A549 (cell line): ENCODE measurements around the gene NAA60. TPM values are rescaled to one million over a fixed set of nuclear protein-coding genes. Genes with fewer than 3 reads are reported as not detected.

Experiments
- ATAC-seq, 2 experiments: fragments of 200-7000 bp in 1 of 2; fragments of >200 bp in 1 of 2; cut with Nextera tagmentation in 1 of 2; cut with Tn5 transposase in 1 of 2; 3 replicates each; pipeline versions ENCODE4 v1.8.0 to v1.9.1; 2018 to 2020; ENCODE audit warnings: mild to moderate bottlenecking in 1 of 2, moderate library complexity in 1 of 2
- CTCF ChIA-PET: fragments of 300-600 bp; sonication (Branson Sonifier 250); formaldehyde crosslinking; extraction: SDS; loops from one replicate; lab custom pipeline; 2021; ENCODE audit warnings: antibody characterized with exemption, inconsistent platforms; lab: Yijun Ruan, JAX
- POLR2A ChIA-PET: fragments of 350-600 bp; formaldehyde crosslinking; extraction: SDS; loops from one replicate; lab custom pipeline; 2021; ENCODE audit warnings: antibody characterized with exemption, inconsistent platforms; lab: Yijun Ruan, JAX
- DNase-seq, 2 experiments: peaks; one replicate each; pipeline versions ENCODE4 v3.0.0 to v3.0.0-alpha.2; 2011 to 2016; ENCODE audit warnings: low read depth in 1 of 2, low spot score in 1 of 2
- FAIRE-seq: peaks from 2 replicates; lab custom pipeline; 2011; peaks lifted over from hg19 to GRCh38; lab: Jason Lieb, UNC
- H3K27ac ChIP-seq, 2 experiments: fragments of >200 bp; sonication (Bioruptor Twin); formaldehyde crosslinking; 3 replicates each; pipeline ENCODE4 v1.5.1; 2016 to 2017
- H3K4me1 ChIP-seq: fragments of >200 bp; sonication (Bioruptor Twin); formaldehyde crosslinking; 3 replicates; pipeline ENCODE4 v1.6.1; 2016
- H3K4me2 ChIP-seq: fragments of >200 bp; sonication (Bioruptor Twin); formaldehyde crosslinking; 3 replicates; pipeline ENCODE4 v1.6.1; 2016
- H3K4me3 ChIP-seq: fragments of >200 bp; sonication (Bioruptor Twin); formaldehyde crosslinking; 3 replicates; pipeline ENCODE4 v1.5.1; 2016
- H3K9me3 ChIP-seq: fragments of >200 bp; sonication (Bioruptor Twin); formaldehyde crosslinking; 3 replicates; pipeline ENCODE4 v1.6.1; 2016
- BCL3 ChIP-seq: fragments of >200 bp; sonication (Bioruptor Twin); formaldehyde crosslinking; IDR thresholded peaks from 3 replicates; pipeline ENCODE4 v1.6.1; 2016
- BHLHE40 ChIP-seq: IDR thresholded peaks from 2 replicates; pipeline ENCODE4 v1.6.1; 2012; ENCODE audit warnings: low read depth, low read length, inconsistent platforms
- EHF ChIP-seq: fragments of 250-450 bp; sonication (Bioruptor Pico); IDR thresholded peaks from 2 replicates; pipeline ENCODE4 v1.5.0; 2020; ENCODE audit warnings: mild to moderate bottlenecking
- ESRRA ChIP-seq: fragments of 150-350 bp; IDR thresholded peaks from 2 replicates; pipeline ENCODE4 v1.6.1; 2014; ENCODE audit warnings: mild to moderate bottlenecking, low read length, borderline replicate concordance
- FOSL2 ChIP-seq, 2 experiments: fragments of 450-650 bp in 1 of 2; fragments of >200 bp in 1 of 2; sonication (Bioruptor Twin) in 1 of 2; formaldehyde crosslinking; IDR thresholded peaks; 2 replicates each; pipeline versions ENCODE4 v1.5.0 to v1.6.1; 2016 to 2020; ENCODE audit warnings: mild to moderate bottlenecking in 1 of 2, moderate library complexity in 1 of 2
- HMGXB4 ChIP-seq: fragments of 250-450 bp; sonication (Bioruptor Pico); IDR thresholded peaks from 2 replicates; pipeline ENCODE4 v1.5.0; 2021; ENCODE audit warnings: mild to moderate bottlenecking, moderate library complexity, borderline replicate concordance
- JUN ChIP-seq, 2 experiments: fragments of >200 bp; sonication (Bioruptor Twin); formaldehyde crosslinking; IDR thresholded peaks; 2 replicates in 1 of 2; 3 replicates in 1 of 2; pipeline ENCODE4 v1.6.1; 2016 to 2017
- KDM1A ChIP-seq: fragments of 200-600 bp; sonication (generic); IDR thresholded peaks from 2 replicates; pipeline ENCODE4 v1.6.1; 2016; ENCODE audit warnings: low read depth, mild to moderate bottlenecking
- MAX ChIP-seq: IDR thresholded peaks from 2 replicates; pipeline ENCODE4 v1.6.1; 2012
- MAZ ChIP-seq: fragments of 150-350 bp; IDR thresholded peaks from 2 replicates; pipeline ENCODE4 v1.6.1; 2014; ENCODE audit warnings: antibody characterized with exemption, low read depth, low read length, borderline replicate concordance
- MYC ChIP-seq: IDR thresholded peaks from 2 replicates; pipeline ENCODE4 v1.6.1; 2012; ENCODE audit warnings: mild to moderate bottlenecking, inconsistent platforms, low read length, improper control_type of control experiment, borderline replicate concordance
- NR3C1 ChIP-seq: fragments of >200 bp; sonication (Bioruptor Twin); formaldehyde crosslinking; IDR thresholded peaks from 3 replicates; pipeline ENCODE4 v1.6.1; 2017
- PHF8 ChIP-seq: fragments of 200-600 bp; sonication (generic); IDR thresholded peaks from 2 replicates; pipeline ENCODE4 v1.6.1; 2016; ENCODE audit warnings: low read depth, mild to moderate bottlenecking, antibody characterized with exemption, moderate library complexity, borderline replicate concordance
- POLR2A ChIP-seq: IDR thresholded peaks from 2 replicates; pipeline ENCODE4 v1.6.1; 2012; ENCODE audit warnings: mild to moderate bottlenecking, low read length
- SMC3 ChIP-seq: fragments of >200 bp; sonication (Bioruptor Twin); formaldehyde crosslinking; IDR thresholded peaks from 3 replicates; pipeline ENCODE4 v1.6.1; 2018; ENCODE audit warnings: inconsistent platforms
- TP53 ChIP-seq: fragments of 250-450 bp; sonication (Bioruptor Pico); IDR thresholded peaks from 2 replicates; pipeline ENCODE4 v1.5.0; 2021; ENCODE audit warnings: mild to moderate bottlenecking, moderate library complexity
- WGBS: methylation state at CpG from one replicate; pipeline ENCODE4 v1.1.6; 2017; ENCODE audit errors: missing lambda C conversion rate; 5-methylcytosine and 5-hydroxymethylcytosine counted together
- polyA minus RNA-seq: library from RNA; depleted of rRNA, polyadenylated mRNA; stranded (reverse); fragments of >200 nt; gene quantifications from 2 replicates; pipeline ENCODE4 v1.2.3, GENCODE V29; 2011; rRNA and poly(A)+ RNA removed
- polyA plus RNA-seq, 4 experiments: library from polyadenylated mRNA; depleted of rRNA in 3 of 4; stranded (reverse); fragments of >200 nt; fragmentation: RNase III in 1 of 4; extraction: RNeasy Plus Mini Kit Qiagen cat#74134 plus additional on column Dnase treatment in 1 of 4; gene quantifications; 2 replicates in 3 of 4; 3 replicates in 1 of 4; pipeline ENCODE4 v1.2.3, GENCODE V29; 2011 to 2017
- TF ChIP-seq, protein P1 (sequence below): IDR thresholded peaks from 2 replicates; pipeline ENCODE4 v1.6.1; 2012

NAA60 gene
- polyA plus RNA-seq (2011; rRNA removed) (34.8 and 41.6 TPM in 2 replicates), polyA plus RNA-seq (2017; fragmentation: RNase III; extraction: RNeasy Plus Mini Kit Qiagen cat#74134 plus additional on column Dnase treatment) (42.5 to 45.3 TPM (median 43.9 TPM) in 3 replicates), polyA minus RNA-seq (21.4 and 25.6 TPM in 2 replicates)
- 24.3 and 40.9 TPM in 2 replicates for polyA plus RNA-seq (2012; cell fraction: cytosol; rRNA removed)
- polyA plus RNA-seq (2012; cell fraction: nucleus; rRNA removed): 66.5 and 76.7 TPM in 2 replicates

- H3K4me2 ChIP-seq: peak within 1 kb of the TSS; percentile 68
- H3K4me1 ChIP-seq: no peaks in the 10 kb centered on the region
- 66% methylated on average over 61 of the region's 61 CpGs for WGBS
- no peak for TF ChIP-seq NR3C1
- TF ChIP-seq POLR2A: peak; percentile 35
- TF ChIP-seq EHF (CRISPR knock-in tag): no peak
- no peak for TF ChIP-seq BHLHE40
- no peak for TF ChIP-seq BCL3
- TF ChIP-seq, all 56 proteins: peak for 1
- peak; percentile 68 to 92 for DNase-seq
- ChIA-PET CTCF (interaction anchor here (0.7 to 1.2 kb wide), 3 partner anchors 11 to 42 kb away, joined by 3 to 4 read pairs (median 3); no protein-coding TSS in a partner anchor), POLR2A (interaction anchor here (0.8 to 1.6 kb wide), 4 partner anchors 14 to 160 kb away, joined by 3 to 12 read pairs (median 5); partner anchors contain the start of genes ZNF174, ZNF263 and ZSCAN32)
- peak; percentile 99 for ATAC-seq
- Histone ChIP-seq H3K27ac (peak within 1 kb of the TSS; percentile 65 to 86), H3K9me3 (peaks cover 42% of the 10 kb centered on the region), H3K4me3 (peak within 1 kb of the TSS; percentile 60)
- FAIRE-seq: no peak
These were observed at the start of gene NAA60, which contains the start of gene ZNF597 for GRCh38 chr16:3443108-3444031. TSS of gene NAA60 (plus strand) at chr16:3443680. CDS start at chr16:3476228, 32,548 bp downstream. TSS of gene ZNF597 (minus strand) at chr16:3443504. CDS start at chr16:3443153, 351 bp downstream.

DNA sequence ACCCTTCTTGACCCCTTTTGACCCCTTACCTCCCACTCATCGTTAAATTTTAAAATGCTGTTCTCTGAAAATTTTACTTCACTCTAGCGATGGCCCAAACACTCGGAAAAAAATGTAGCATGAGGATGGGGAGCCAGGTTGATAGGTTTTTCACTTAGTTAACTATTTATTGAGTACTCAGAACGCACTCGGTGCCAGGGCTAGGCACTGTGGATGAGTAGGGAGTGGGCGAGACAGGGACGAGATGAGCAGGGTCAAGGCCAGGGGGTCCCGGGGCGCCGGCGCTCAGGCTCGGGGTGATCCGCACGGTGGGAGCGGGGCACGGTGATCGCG is 43.1 kb upstream of the NAA60 start:
- DNase-seq: no peak
- ChIA-PET CTCF (interaction anchor here (0.8 to 2.1 kb wide), 2 partner anchors 17 to 40 kb away, joined by 3 to 10 read pairs; no protein-coding TSS in a partner anchor), POLR2A (interaction anchor here (1.0 to 2.7 kb wide), 7 partner anchors 10 to 118 kb away, joined by 3 to 16 read pairs (median 9); partner anchors contain the start of genes NAA60, ZNF263 and ZNF597)
- WGBS: under 1% methylated on average over 18 of the region's 18 CpGs
- H3K9me3 ChIP-seq: peaks cover 67% of the 10 kb centered on the region
- peak overlapping the region; percentile 86 for H3K4me2 ChIP-seq
- FAIRE-seq: no peak
- H3K4me1 ChIP-seq: no peaks in the 10 kb centered on the region
- H3K27ac ChIP-seq: peak overlapping the region; percentile 85 to 94
- peak overlapping the region; percentile 75 for H3K4me3 ChIP-seq
- TF ChIP-seq TP53 (CRISPR knock-in tag): 0 out of 2 replicates have a peak, but pooled peaks have one; percentile 42
- TF ChIP-seq MAZ: no peak
- no peak; a peak in 1 of 6 replicates for ATAC-seq

- ATAC-seq: peak; percentile 99
- no peaks in the 10 kb centered on the region for H3K4me1 ChIP-seq
- H3K9me3 ChIP-seq: peaks cover 67% of the 10 kb centered on the region
- ChIA-PET POLR2A (interaction anchor here (0.6 to 2.7 kb wide), 11 partner anchors 9 to 316 kb away, joined by 3 to 16 read pairs (median 4); partner anchors contain the start of genes NAA60, TRAP1, ZNF263 and ZNF597), CTCF (interaction anchor here (0.6 to 2.1 kb wide), 6 partner anchors 11 to 145 kb away, joined by 3 to 10 read pairs (median 3); no protein-coding TSS in a partner anchor)
- peak within 1 kb of the TSS; percentile 87 for H3K4me2 ChIP-seq
- TF ChIP-seq KDM1A (no peak), MYC (0 out of 2 replicates have a peak, but pooled peaks have one; percentile 19), FOSL2 (IDR thresholded peaks at IDR 0.05) (no peak), FOSL2 (CRISPR knock-in tag; IDR thresholded peaks at IDR 0.05) (peak; percentile 16; the same call in 1 of the 2 replicates), ESRRA (no peak), PHF8 (peak; percentile 84), SMC3 (0 out of 3 replicates have a peak, but pooled peaks have one; percentile 12), MAX (peak; percentile 68; the same call in 1 of the 2 replicates), POLR2A (peak; percentile 79), HMGXB4 (CRISPR knock-in tag) (no peak), MAZ (0 out of 2 replicates have a peak, but pooled peaks have one; percentile 22), JUN (IDR thresholded peaks at IDR 0.05) (peak; percentile 70 to 87; a peak in 4 of 5 replicates), BCL3 (peak; percentile 74; the same call in 2 of the 3 replicates)
- TF ChIP-seq, protein P1, sequence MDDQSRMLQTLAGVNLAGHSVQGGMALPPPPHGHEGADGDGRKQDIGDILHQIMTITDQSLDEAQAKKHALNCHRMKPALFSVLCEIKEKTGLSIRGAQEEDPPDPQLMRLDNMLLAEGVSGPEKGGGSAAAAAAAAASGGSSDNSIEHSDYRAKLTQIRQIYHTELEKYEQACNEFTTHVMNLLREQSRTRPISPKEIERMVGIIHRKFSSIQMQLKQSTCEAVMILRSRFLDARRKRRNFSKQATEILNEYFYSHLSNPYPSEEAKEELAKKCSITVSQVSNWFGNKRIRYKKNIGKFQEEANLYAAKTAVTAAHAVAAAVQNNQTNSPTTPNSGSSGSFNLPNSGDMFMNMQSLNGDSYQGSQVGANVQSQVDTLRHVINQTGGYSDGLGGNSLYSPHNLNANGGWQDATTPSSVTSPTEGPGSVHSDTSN: peak; percentile 96
- DNase-seq: peak; percentile 99 to 100
- peak within 1 kb of the TSS; percentile 75 for H3K4me3 ChIP-seq
- FAIRE-seq: no peak
- H3K27ac ChIP-seq: peak within 1 kb of the TSS; percentile 85 to 94
- 3% methylated on average over 53 of the region's 95 CpGs for WGBS
These were observed 42.4 kb upstream of the NAA60 start, which contains the start of the genes ZNF174 and ZSCAN32 for GRCh38 chr16:3400779-3401688. TSS of gene ZNF174 (plus strand) at chr16:3401215. CDS start at chr16:3402005, 790 bp downstream. TSS of gene ZSCAN32 (minus strand) at chr16:3401004. CDS start at chr16:3397557, 3,447 bp downstream.
